OCI-LY7 (cell line): ENCODE data around the gene FNDC3B.

ENCODE experiments used
- CTCF ChIP-seq: fragments of 200-600 bp; sonication (generic); conservative IDR thresholded peaks from 2 replicates; pipeline ENCODE4 v1.5.1; 2014; ENCODE audit warnings: mild to moderate bottlenecking, antibody characterized with exemption, low read length, moderate library complexity, mixed read lengths
- EZH2phosphoT487 ChIP-seq: fragments of 200-600 bp; sonication (generic); IDR thresholded peaks from 2 replicates; pipeline ENCODE4 v1.6.1; 2018; ENCODE audit warnings: low read depth, borderline replicate concordance, mild to moderate bottlenecking, mixed run types, antibody characterized with exemption, low read length, moderate library complexity, mixed read lengths

GRCh38 chr3:172154768-172155664 lies 115.6 kb downstream of the FNDC3B start:
- no peak for TF ChIP-seq CTCF
- no peak for TF ChIP-seq EZH2phosphoT487
